Measurements from ENCODE around the gene PRPF18. TPM values are rescaled to one million over a fixed set of nuclear protein-coding genes. Genes with fewer than 3 reads are reported as not detected.

PRPF18 gene
- total RNA-seq, 4 donors from 2014 or later, result 19.8 to 42.4 (median 32.3) TPM

DNA sequence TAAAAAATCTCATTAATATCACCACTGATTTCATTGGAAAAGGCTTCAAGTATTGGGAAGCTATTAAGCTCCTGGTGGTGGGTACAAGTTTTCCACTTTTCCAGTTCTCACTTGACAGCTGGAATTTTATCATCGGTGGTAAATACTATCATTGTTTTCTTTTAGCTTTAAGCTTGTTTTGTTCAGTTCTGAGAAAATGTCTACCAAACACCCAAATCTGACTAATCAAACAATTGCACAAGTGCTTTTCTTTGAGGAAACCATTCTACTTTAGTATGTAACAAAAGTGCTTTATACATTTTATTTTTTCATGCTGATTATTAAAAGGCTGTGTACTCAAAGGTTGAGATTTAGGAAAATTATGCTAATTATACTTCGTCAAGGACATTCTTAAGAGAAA, 7.9 kb downstream of the PRPF18 start:
- Histone ChIP-seq H3K27me3 (no peaks in the 10 kb centered on the region), H3K36me3 (peaks cover 0 to 20% (median 3%) of the 10 kb centered on the region in 4 donors), H3K4me3 (no peak overlapping the region), H3K9me3 (no peaks in the 10 kb centered on the region), H3K27ac (no peak overlapping the region), H3K4me1 (no peaks in the 10 kb centered on the region)
- 89 to 100% methylated on average over 2 of the region's 2 CpGs for WGBS, 2 donors (ENCODE audit: low coverage in 1 of 2)
- no peak for DNase-seq
- in situ Hi-C loops (cut with MboI; ENCODE audit: low pct_ligation_motif_present in 1 of 4, low pct_unique_long_range_greater_than_20kb in 1 of 4, low sequenced_read_pairs in 3 of 4) (no loop called here), intact Hi-C loops (cut with DNase I; ENCODE audit: low total_unique reads) (no loop called here)
- TF ChIP-seq POLR2AphosphoS5 (IDR thresholded peaks at IDR 0.05) (no peak), POLR2A (IDR thresholded peaks at IDR 0.05) (no peak), EP300 (IDR thresholded peaks at IDR 0.05; ENCODE audit: low read depth) (no peak)
- TF ChIP-seq, protein P1, sequence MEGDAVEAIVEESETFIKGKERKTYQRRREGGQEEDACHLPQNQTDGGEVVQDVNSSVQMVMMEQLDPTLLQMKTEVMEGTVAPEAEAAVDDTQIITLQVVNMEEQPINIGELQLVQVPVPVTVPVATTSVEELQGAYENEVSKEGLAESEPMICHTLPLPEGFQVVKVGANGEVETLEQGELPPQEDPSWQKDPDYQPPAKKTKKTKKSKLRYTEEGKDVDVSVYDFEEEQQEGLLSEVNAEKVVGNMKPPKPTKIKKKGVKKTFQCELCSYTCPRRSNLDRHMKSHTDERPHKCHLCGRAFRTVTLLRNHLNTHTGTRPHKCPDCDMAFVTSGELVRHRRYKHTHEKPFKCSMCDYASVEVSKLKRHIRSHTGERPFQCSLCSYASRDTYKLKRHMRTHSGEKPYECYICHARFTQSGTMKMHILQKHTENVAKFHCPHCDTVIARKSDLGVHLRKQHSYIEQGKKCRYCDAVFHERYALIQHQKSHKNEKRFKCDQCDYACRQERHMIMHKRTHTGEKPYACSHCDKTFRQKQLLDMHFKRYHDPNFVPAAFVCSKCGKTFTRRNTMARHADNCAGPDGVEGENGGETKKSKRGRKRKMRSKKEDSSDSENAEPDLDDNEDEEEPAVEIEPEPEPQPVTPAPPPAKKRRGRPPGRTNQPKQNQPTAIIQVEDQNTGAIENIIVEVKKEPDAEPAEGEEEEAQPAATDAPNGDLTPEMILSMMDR (IDR thresholded peaks at IDR 0.05), result no peak

DNA sequence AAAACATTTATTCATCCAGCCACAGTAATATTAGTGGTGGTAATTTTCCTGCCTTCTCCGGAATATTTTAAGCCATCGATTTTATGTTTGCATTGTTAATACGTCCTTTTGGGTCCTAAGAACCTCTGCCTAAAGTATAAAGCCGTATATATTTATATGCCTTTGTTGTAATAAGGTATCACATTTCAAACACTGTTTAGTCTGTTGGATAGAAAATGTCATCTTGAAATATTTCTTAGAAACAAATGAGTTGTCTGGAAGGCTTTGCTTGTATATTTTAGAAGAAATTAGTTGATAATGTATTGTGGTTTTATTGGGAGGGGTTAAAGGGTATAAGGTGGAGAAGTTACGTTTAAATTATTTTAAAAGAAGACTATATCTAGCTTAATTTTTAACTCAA, 11.1 kb downstream of the PRPF18 start:
- no peak for DNase-seq
- in situ Hi-C loops (cut with MboI; ENCODE audit: low pct_ligation_motif_present in 1 of 4, low pct_unique_long_range_greater_than_20kb in 1 of 4, low sequenced_read_pairs in 3 of 4), result no loop called here

DNA sequence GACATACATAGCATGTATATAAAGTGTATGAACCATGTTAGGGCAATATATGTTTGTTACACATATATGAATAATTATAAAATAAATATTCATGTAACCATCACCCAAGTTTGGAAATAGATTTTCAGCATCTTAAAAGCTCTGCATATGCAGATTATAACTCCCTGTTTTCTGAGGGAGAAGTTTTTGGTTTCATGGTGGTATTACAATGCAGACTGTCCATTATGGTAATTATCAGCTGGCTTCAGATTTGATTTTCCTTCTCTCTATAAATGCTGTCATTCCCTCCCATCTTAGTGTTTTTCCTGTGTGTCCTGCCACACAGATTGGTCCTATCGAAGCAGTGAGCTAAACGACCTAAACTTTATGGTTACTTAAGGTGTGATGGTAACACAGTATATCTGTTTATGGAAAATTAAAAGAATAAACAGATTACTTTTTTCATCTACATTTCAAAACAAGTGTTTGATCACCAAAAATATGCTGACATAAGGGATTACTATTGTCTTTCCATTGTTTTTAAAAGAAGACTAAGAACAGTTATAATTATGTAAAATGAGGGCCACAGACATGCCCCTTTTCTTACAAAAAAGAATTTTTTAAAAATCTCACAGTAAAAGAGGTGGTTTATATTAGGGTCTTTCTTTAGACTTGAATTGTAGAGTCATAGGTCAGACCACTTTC, 17.7 kb downstream of the PRPF18 start:
- no peak for DNase-seq
- H3K27ac ChIP-seq, result no peak overlapping the region
- no peaks in the 10 kb centered on the region for H3K9me3 ChIP-seq
- peaks cover 0 to 44% (median 14%) of the 10 kb centered on the region in 4 donors for H3K36me3 ChIP-seq
- H3K27me3 ChIP-seq, result no peaks in the 10 kb centered on the region
- TF ChIP-seq EP300 (IDR thresholded peaks at IDR 0.05; ENCODE audit: low read depth) (no peak), POLR2A (IDR thresholded peaks at IDR 0.05) (no peak), POLR2AphosphoS5 (IDR thresholded peaks at IDR 0.05) (no peak)
- TF ChIP-seq, protein P1 (IDR thresholded peaks at IDR 0.05), result no peak
- in situ Hi-C loops (cut with MboI; ENCODE audit: low pct_ligation_motif_present in 1 of 4, low pct_unique_long_range_greater_than_20kb in 1 of 4, low sequenced_read_pairs in 3 of 4) (no loop called here), intact Hi-C loops (cut with DNase I; ENCODE audit: low total_unique reads) (loop anchor here (10.0 kb wide), 1 partner anchor 1460 kb away; no protein-coding TSS in a partner anchor)
- no peak overlapping the region for H3K4me3 ChIP-seq
- H3K4me1 ChIP-seq, result no peaks in the 10 kb centered on the region
- WGBS, 2 donors (ENCODE audit: low coverage in 1 of 2), result 78 to 81% methylated on average over 2 of the region's 2 CpGs

More for the DNA sequence above, 11.1 kb downstream of the PRPF18 start:
- TF ChIP-seq POLR2A (IDR thresholded peaks at IDR 0.05) (no peak), EP300 (IDR thresholded peaks at IDR 0.05; ENCODE audit: low read depth) (no peak), POLR2AphosphoS5 (IDR thresholded peaks at IDR 0.05) (no peak)
- TF ChIP-seq, protein P1 (IDR thresholded peaks at IDR 0.05), result no peak
- H3K27ac ChIP-seq, result no peak overlapping the region
- intact Hi-C loops (cut with DNase I; ENCODE audit: low total_unique reads), result no loop called here
- no peaks in the 10 kb centered on the region for H3K9me3 ChIP-seq
- H3K4me1 ChIP-seq, result no peaks in the 10 kb centered on the region
- no peak overlapping the region for H3K4me3 ChIP-seq
- H3K36me3 ChIP-seq, result peaks cover 0 to 25% (median 9%) of the 10 kb centered on the region in 4 donors
- 76% methylated on average over 5 of the region's 5 CpGs for WGBS, 2 donors (ENCODE audit: low coverage in 1 of 2)
- no peaks in the 10 kb centered on the region for H3K27me3 ChIP-seq

DNA sequence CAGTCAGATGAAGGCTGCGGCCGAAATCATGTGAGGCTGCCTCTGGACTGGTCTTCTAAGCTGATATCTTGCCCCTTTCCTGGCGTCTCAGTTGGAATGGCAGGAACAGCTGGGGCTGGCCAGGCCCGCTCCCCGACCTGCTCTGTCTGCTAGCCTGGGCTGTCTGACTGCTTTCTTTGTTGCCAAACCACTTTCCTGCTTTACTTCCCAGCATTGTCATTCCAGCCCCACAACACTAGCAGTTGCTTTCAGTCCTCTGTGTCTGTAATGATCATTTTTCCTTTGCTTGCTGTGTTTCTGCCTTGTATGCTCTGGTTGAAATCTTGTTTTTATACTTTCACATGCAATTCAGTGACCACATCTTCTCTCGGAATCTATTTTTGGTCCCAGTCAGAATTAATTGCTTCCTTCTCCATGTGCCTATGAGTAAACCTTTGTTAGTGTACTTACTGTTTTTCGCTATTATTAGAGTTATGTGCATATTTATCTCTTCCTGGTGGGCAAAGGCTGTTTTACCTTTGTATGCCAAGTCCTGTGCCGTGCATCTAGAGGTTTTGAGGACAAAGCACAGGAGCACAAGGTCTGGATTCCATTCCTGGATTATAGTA, 21.6 kb downstream of the PRPF18 start:
- in situ Hi-C loops (cut with MboI; ENCODE audit: low pct_ligation_motif_present in 1 of 4, low pct_unique_long_range_greater_than_20kb in 1 of 4, low sequenced_read_pairs in 3 of 4) (no loop called here), intact Hi-C loops (cut with DNase I; ENCODE audit: low total_unique reads) (loop anchor here (10.0 kb wide), 1 partner anchor 1464 kb away; no protein-coding TSS in a partner anchor)
- TF ChIP-seq POLR2A (IDR thresholded peaks at IDR 0.05) (no peak), POLR2AphosphoS5 (IDR thresholded peaks at IDR 0.05) (no peak), EP300 (IDR thresholded peaks at IDR 0.05; ENCODE audit: low read depth) (no peak)
- TF ChIP-seq, protein P1 (IDR thresholded peaks at IDR 0.05), result no peak
- no peak for DNase-seq
- Histone ChIP-seq H3K36me3 (peaks cover 0 to 54% (median 15%) of the 10 kb centered on the region in 4 donors), H3K4me1 (no peaks in the 10 kb centered on the region), H3K4me3 (no peak overlapping the region), H3K27me3 (no peaks in the 10 kb centered on the region), H3K27ac (no peak overlapping the region), H3K9me3 (no peaks in the 10 kb centered on the region)
- 86 to 91% methylated on average over 3 to 8 of the region's 8 CpGs for WGBS, 2 donors (ENCODE audit: low coverage in 1 of 2)
